Neural cell (in vitro differentiated cells): Measurements from ENCODE around the gene PLEKHN1. TPM values are rescaled to one million over a fixed set of nuclear protein-coding genes. Genes with fewer than 3 reads are reported as not detected.
"Not testable (repeated sequence)": the region's sequence is repeated elsewhere in the genome, so short reads cannot be mapped to it uniquely, and the experiment has no call there.

Experiments used
- H2AFZ ChIP-seq: fragments of 200-600, 300-800 bp; sonication (generic), shearing (Covaris generic); 2 replicates; pipeline ENCODE4 v1.6.0; 2014; ENCODE audit warnings: low read depth, mild to moderate bottlenecking, antibody characterized with exemption, low read length, moderate library complexity
- H3F3A ChIP-seq: fragments of 200-600 bp; shearing (Covaris generic); 2 replicates; pipeline ENCODE4 v1.6.1; 2016; ENCODE audit warnings: mild to moderate bottlenecking, moderate library complexity, mixed read lengths, antibody characterized with exemption, low read length; ENCODE audit not compliant: insufficient read depth, poor library complexity, severe bottlenecking
- H3K27ac ChIP-seq: fragments of 200-600, 300-800 bp; sonication (generic), shearing (Covaris generic); 2 replicates; pipeline ENCODE4 v1.5.1; 2014; ENCODE audit warnings: mild to moderate bottlenecking, low read length, moderate library complexity
- H3K27me3 ChIP-seq: fragments of 300-800, 200-600 bp; sonication (generic), shearing (Covaris generic); 2 replicates; pipeline ENCODE4 v1.6.0; 2014; ENCODE audit warnings: mild to moderate bottlenecking, low read depth, low read length, moderate library complexity; ENCODE audit not compliant: insufficient read depth
- H3K36me3 ChIP-seq: fragments of 300-800, 200-600 bp; sonication (generic), shearing (Covaris generic); 2 replicates; pipeline ENCODE4 v1.5.1; 2014; ENCODE audit warnings: mild to moderate bottlenecking, antibody characterized with exemption, low read length, moderate library complexity; ENCODE audit not compliant: insufficient read depth
- H3K4me2 ChIP-seq: fragments of 300-800, 200-600 bp; sonication (generic), shearing (Covaris generic); 2 replicates; pipeline ENCODE4 v1.6.0; 2014; ENCODE audit warnings: mild to moderate bottlenecking, low read length
- H3K4me3 ChIP-seq: fragments of 300-800, 200-600 bp; sonication (generic), shearing (Covaris generic); 2 replicates; pipeline ENCODE4 v1.5.1; 2014; ENCODE audit warnings: mild to moderate bottlenecking, low read length, moderate library complexity
- H3K79me2 ChIP-seq: fragments of 200-600 bp; shearing (Covaris generic); replicated peaks from 2 replicates; pipeline ENCODE4 v1.6.0; 2014; ENCODE audit warnings: mild to moderate bottlenecking, low read length, moderate library complexity; ENCODE audit not compliant: insufficient read depth
- H3K9ac ChIP-seq: fragments of 300-800, 200-600 bp; sonication (generic), shearing (Covaris generic); 2 replicates; pipeline ENCODE4 v1.6.1; 2016; ENCODE audit warnings: mild to moderate bottlenecking, low read length, mixed read lengths
- H3K9me2 ChIP-seq: fragments of 200-600 bp; shearing (Covaris generic); 2 replicates; pipeline ENCODE4 v1.6.1; 2016; ENCODE audit warnings: mild to moderate bottlenecking, low read length, mixed read lengths; ENCODE audit not compliant: insufficient read depth
- H3K9me3 ChIP-seq: fragments of 200-600, 300-800 bp; sonication (generic), shearing (Covaris generic); 2 replicates; pipeline ENCODE4 v1.6.1; 2016; ENCODE audit warnings: mild to moderate bottlenecking, mixed run types, low read length, moderate library complexity, mixed read lengths
- H4K20me1 ChIP-seq: fragments of 200-600 bp; shearing (Covaris generic); 2 replicates; pipeline ENCODE4 v1.6.1; 2016; ENCODE audit warnings: mild to moderate bottlenecking, mixed run types; ENCODE audit not compliant: insufficient read depth
- EP300 ChIP-seq: fragments of 450-650 bp; conservative IDR thresholded peaks from 2 replicates; pipeline ENCODE4 v1.6.1; 2014; ENCODE audit warnings: antibody characterized with exemption, mild to moderate bottlenecking, moderate library complexity; ENCODE audit not compliant: poor library complexity, severe bottlenecking
- EZH2 ChIP-seq: fragments of 200-600, 300-800 bp; shearing (Covaris generic), sonication (generic); IDR thresholded peaks from 2 replicates; pipeline ENCODE4 v1.6.1; 2014; ENCODE audit warnings: antibody characterized with exemption, low read length, borderline replicate concordance, mild to moderate bottlenecking; ENCODE audit not compliant: insufficient read depth, poor library complexity, severe bottlenecking
- MXI1 ChIP-seq: fragments of 450-650 bp; conservative IDR thresholded peaks from 2 replicates; pipeline ENCODE4 v1.6.1; 2014; ENCODE audit warnings: antibody characterized with exemption, mild to moderate bottlenecking; ENCODE audit not compliant: poor library complexity, severe bottlenecking
- POLR2AphosphoS5 ChIP-seq: IDR thresholded peaks from 2 replicates; pipeline ENCODE4 v1.6.1; 2012
- RAD21 ChIP-seq: fragments of 450-650 bp; conservative IDR thresholded peaks from 2 replicates; pipeline ENCODE4 v1.6.1; 2014; ENCODE audit warnings: antibody characterized with exemption, mild to moderate bottlenecking, moderate library complexity
- SMC3 ChIP-seq: fragments of 450-650 bp; conservative IDR thresholded peaks from 2 replicates; pipeline ENCODE4 v1.6.1; 2014; ENCODE audit warnings: antibody characterized with exemption, mild to moderate bottlenecking, moderate library complexity; ENCODE audit not compliant: poor library complexity
- TAF1 ChIP-seq: IDR thresholded peaks from 2 replicates; pipeline ENCODE4 v1.6.1; 2012; ENCODE audit warnings: low read depth
- polyA plus RNA-seq: library from polyadenylated mRNA; depleted of rRNA; stranded (reverse); fragments of >200 nt; gene quantifications from 2 replicates; pipeline ENCODE4 v1.2.3, GENCODE V29; 2014
- TF ChIP-seq, protein P1 (sequence below): fragments of 450-650 bp; IDR thresholded peaks from 2 replicates; pipeline ENCODE4 v1.5.1; 2014; ENCODE audit warnings: antibody characterized with exemption, mild to moderate bottlenecking, moderate library complexity; ENCODE audit not compliant: poor library complexity, severe bottlenecking
- TF ChIP-seq, protein P2 (sequence below): IDR thresholded peaks from 2 replicates; pipeline ENCODE4 v1.6.1; 2012; ENCODE audit warnings: borderline replicate concordance

Gene PLEKHN1
- polyA plus RNA-seq, 1 donor from 2014 or later = 1.1 TPM

DNA sequence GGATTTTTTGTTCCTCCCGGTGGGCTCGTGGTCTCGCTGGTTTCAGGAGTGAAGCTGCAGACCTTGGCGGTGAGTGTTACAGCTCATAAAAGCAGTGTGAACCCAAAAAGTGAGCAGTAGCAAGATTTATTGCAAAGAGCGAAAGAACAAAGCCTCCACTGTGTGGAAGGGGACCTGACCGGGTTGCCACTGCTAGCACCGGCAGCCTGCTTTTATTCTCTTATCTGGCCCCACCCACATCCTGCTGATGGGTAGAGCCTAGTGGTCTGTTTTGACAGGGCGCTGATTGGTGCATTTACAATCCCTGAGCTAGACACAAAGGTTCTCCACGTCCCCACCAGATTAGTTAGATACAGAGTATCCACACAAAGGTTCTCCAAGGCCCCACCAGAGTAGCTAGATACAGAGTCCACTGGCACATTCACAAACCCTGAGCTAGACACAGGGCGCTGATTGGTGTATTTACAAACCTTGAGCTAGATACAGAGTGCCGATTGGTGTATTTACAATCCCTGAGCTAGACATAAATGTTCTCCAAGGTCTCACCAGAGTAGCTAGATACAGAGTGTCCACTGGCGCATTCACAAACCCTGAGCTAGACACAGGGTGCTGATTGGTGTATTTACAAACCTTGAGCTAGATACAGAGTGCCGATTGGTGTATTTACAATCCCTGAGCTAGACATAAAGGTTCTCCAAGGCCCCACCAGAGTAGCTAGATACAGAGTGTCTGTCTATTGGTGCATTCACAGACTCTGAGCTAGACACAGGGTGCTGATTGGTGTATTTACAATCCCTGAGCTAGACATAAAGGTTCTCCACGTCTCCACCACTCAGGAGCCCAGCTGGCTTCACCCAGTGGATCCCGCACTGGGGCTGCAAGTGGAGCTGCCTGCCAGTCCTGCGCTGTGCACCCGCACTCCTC lies 51.4 kb downstream of the PLEKHN1 start:
- H2AFZ ChIP-seq = not testable (repeated sequence)

DNA sequence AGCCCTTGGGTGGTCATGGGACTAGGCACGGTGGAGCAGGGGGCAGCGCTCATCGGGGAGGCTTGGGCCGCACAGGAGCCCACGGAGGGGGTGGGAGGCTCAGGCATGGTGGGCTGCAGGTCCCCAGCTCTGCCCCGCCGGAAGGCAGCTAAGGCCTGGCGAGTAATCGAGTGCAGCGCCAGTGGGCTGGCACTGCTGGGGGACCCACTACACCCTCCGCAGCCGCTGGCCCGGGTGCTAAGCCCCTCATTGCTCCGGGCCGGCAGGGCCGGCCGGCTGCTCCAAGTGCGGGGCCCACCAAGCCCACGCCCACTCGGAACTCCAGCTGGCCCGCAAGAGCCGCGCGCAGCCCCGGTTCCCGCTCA lies 52.0 kb downstream of the PLEKHN1 start:
- not testable (repeated sequence) for H3K27ac ChIP-seq, H3K9me2 ChIP-seq, H3K9ac ChIP-seq, H3K27me3 ChIP-seq, H3K4me2 ChIP-seq, H4K20me1 ChIP-seq, H3K4me3 ChIP-seq, H3K9me3 ChIP-seq, H3K36me3 ChIP-seq, H2AFZ ChIP-seq, H3F3A ChIP-seq, H3K79me2 ChIP-seq

More for the DNA sequence above, 51.4 kb downstream of the PLEKHN1 start:
- H3K4me3 ChIP-seq, H3K27ac ChIP-seq, H3K9me2 ChIP-seq, H3K4me2 ChIP-seq, H3K27me3 ChIP-seq, H3K79me2 ChIP-seq, H3K36me3 ChIP-seq, H4K20me1 ChIP-seq, H3K9me3 ChIP-seq, H3F3A ChIP-seq, H3K9ac ChIP-seq: not testable (repeated sequence)

DNA sequence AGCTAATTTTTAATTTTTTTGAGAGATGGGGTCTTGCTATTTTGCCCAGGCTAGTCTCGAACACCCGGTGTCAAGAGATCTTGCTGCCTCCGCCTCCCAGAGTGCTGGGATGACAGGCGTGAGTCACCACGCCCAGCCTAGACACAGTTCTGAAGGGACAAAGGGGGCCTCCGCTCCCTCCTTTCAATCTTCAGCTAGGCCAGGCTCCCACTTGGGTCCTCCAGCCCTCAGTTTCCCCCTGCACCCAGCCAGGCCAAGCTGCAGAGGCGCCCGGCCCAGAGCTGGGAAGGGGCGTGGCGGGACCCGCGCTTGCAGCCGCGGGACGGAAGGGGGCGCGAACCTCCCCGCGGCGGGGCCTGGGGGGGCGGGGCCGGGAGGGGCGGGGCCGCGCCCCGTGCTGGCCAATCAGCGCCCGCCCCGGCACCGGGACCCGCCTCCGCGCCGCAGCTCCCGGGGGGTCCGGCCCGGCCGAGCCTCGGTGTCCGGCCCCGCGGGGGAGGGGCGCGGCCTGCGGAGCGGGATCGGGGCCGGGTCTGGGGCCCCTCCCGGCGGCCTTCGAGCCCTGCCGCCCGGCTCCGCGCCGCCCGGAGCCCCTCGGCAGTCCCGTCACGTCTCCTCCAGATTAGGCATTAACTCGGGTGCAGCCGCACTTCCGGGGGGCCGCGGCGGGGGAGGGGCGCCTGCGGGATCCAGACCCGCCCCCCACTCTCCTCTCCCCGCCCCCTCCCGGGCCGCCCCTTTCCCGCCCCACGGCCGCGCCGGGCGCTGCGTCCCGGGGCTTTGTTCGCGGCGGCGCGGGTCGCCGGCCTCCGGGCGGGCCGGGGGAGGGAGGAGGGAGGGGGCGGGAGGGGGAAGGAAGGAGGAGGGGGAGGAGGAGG lies 53.1 kb downstream of the PLEKHN1 start:
- Histone ChIP-seq H3K4me2 (no peak overlapping the region), H3K27ac (no peak overlapping the region), H4K20me1 (no peaks in the 10 kb centered on the region), H3K9ac (peak overlapping the region; percentile 63), H3K9me3 (no peaks in the 10 kb centered on the region), H3F3A (no peaks in the 10 kb centered on the region), H3K36me3 (no peaks in the 10 kb centered on the region), H3K4me3 (peak overlapping the region; percentile 50), H3K79me2 (peaks cover 4% of the 10 kb centered on the region), H2AFZ (no peak overlapping the region), H3K9me2 (no peaks in the 10 kb centered on the region), H3K27me3 (no peaks in the 10 kb centered on the region)
- no peak for TF ChIP-seq POLR2AphosphoS5
- peak; percentile 33 for TF ChIP-seq SMC3
- no peak for TF ChIP-seq EZH2
- TF ChIP-seq, protein P1, sequence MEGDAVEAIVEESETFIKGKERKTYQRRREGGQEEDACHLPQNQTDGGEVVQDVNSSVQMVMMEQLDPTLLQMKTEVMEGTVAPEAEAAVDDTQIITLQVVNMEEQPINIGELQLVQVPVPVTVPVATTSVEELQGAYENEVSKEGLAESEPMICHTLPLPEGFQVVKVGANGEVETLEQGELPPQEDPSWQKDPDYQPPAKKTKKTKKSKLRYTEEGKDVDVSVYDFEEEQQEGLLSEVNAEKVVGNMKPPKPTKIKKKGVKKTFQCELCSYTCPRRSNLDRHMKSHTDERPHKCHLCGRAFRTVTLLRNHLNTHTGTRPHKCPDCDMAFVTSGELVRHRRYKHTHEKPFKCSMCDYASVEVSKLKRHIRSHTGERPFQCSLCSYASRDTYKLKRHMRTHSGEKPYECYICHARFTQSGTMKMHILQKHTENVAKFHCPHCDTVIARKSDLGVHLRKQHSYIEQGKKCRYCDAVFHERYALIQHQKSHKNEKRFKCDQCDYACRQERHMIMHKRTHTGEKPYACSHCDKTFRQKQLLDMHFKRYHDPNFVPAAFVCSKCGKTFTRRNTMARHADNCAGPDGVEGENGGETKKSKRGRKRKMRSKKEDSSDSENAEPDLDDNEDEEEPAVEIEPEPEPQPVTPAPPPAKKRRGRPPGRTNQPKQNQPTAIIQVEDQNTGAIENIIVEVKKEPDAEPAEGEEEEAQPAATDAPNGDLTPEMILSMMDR = peak; percentile 68
- TF ChIP-seq RAD21 = no peak
- TF ChIP-seq TAF1 = no peak
- no peak for TF ChIP-seq EP300
- TF ChIP-seq MXI1 = no peak
- TF ChIP-seq, protein P2, sequence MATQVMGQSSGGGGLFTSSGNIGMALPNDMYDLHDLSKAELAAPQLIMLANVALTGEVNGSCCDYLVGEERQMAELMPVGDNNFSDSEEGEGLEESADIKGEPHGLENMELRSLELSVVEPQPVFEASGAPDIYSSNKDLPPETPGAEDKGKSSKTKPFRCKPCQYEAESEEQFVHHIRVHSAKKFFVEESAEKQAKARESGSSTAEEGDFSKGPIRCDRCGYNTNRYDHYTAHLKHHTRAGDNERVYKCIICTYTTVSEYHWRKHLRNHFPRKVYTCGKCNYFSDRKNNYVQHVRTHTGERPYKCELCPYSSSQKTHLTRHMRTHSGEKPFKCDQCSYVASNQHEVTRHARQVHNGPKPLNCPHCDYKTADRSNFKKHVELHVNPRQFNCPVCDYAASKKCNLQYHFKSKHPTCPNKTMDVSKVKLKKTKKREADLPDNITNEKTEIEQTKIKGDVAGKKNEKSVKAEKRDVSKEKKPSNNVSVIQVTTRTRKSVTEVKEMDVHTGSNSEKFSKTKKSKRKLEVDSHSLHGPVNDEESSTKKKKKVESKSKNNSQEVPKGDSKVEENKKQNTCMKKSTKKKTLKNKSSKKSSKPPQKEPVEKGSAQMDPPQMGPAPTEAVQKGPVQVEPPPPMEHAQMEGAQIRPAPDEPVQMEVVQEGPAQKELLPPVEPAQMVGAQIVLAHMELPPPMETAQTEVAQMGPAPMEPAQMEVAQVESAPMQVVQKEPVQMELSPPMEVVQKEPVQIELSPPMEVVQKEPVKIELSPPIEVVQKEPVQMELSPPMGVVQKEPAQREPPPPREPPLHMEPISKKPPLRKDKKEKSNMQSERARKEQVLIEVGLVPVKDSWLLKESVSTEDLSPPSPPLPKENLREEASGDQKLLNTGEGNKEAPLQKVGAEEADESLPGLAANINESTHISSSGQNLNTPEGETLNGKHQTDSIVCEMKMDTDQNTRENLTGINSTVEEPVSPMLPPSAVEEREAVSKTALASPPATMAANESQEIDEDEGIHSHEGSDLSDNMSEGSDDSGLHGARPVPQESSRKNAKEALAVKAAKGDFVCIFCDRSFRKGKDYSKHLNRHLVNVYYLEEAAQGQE = no peak
